T-helper 1 cell treated with Interleukin-12 subunit alpha and Interleukin-12 subunit beta and Interleukin-4 antibody, amounts not matched to agents 30 ng/mL and 1 ng/mL, for 36 hours (primary cell): ENCODE results near the gene NRCAM. TPM values are rescaled to one million over a fixed set of nuclear protein-coding genes. Genes with fewer than 3 reads are reported as not detected.
"Not testable (repeated sequence)": the region's sequence is repeated elsewhere in the genome, so short reads cannot be mapped to it uniquely, and the experiment has no call there.

ENCODE experiments used
- intact Hi-C: fragments of 100-400 bp; cut with micrococcal nuclease; formaldehyde crosslinking; loops from one replicate; pipeline ENCODE4 v1.15.1; 2024
- total RNA-seq: library from RNA; stranded (reverse); gene quantifications from 2 replicates; pipeline ENCODE4 v1.2.3, GENCODE V29; 2022

The NRCAM gene
- total RNA-seq, 1 donor from 2014 or later: 0.12 TPM

DNA sequence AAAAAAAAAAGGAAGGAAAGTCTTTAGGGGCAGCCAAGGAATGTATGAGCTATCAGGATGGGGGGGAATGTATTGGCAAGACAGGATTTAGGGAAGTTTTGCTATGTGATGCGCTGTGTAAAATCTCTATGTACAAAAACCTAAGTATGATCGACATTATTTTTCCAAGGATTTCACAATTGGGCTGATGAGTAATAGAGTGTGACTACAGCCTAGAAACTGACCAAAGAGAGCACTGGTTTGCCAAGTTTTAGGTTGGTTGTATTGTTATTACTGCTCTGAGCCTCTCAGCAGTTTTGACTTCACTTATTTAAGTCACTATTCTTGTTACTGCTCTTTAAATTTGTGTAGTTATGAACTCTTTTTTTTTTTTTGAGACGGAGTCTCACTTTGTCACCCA is 107.3 kb downstream of the NRCAM start:
- intact Hi-C loops: no loop called here

DNA sequence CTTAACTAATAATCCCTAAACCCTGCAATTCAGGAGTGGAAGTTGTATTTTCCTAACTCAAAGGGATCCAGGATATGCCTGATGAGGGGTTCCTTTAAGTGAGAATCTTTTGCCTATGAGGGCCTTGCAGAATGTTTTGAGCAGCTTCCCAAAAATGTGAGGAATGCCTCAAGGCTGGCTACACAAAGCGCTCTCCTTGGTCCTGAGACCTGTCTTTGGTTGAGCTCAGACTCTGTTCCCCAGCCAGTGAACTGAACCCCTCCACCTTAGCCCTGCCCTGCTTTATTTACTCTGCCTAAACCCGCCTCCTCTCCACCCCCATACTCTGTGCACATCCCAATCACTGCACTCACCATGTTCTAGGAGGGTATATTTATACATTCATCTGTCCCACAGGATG is 108.6 kb downstream of the NRCAM start:
- intact Hi-C loops: no loop called here

DNA sequence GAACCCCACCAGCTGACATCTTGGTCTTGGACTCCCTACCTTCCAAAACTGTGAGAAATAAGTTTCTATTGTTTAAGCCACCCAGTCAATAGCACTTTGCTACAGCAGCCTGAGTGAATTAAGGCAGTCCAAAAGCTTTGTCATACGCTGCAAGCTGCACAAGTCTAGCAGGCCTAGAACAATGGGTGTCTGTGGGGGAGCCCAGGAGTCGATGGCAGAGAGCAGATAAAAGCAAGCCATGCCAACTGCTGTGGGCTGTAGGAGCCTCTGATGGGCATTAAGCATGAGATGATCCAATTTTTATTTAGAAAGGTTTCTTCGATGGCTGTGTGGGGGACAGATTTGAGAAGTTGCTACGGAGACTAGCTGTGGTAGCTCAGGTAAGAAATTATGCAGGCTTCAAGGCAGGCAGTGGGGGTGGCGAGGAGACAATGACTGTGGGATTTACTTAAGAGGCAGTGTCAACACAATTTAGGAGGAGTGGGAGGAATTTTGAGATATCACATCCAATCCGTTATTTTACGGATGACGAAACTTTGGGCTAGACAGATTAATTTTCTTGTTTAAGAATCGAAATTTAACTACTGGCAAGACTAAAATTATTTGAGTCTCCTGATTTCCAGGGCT is 110.4 kb downstream of the NRCAM start:
- intact Hi-C loops: no loop called here

DNA sequence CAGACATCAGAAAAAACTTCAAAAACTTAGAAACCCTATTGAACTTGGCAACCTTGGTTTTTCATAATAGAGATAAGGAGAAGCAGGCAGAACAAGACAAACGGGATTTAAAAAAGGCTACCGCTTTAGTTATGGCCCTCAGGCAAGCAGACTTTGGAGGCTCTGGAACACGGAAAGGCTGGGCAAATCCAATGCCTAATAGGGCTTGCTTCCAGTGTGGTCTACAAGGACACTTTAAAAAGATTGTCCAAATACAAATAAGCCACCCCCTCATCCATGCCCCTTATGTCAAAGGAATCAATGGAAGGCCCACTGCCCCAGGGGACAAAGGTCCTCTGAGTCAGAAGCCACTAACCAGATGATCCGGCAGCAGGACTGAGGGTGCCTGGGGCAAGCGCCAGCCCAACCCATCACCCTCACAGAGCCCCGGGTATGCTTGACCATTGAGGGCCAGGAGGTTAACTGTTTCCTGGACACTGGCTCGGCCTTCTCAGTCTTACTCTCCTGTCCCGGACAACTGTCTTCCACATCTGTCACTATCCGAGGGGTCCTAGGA is 115.3 kb downstream of the NRCAM start:
- intact Hi-C loops: no loop called here

DNA sequence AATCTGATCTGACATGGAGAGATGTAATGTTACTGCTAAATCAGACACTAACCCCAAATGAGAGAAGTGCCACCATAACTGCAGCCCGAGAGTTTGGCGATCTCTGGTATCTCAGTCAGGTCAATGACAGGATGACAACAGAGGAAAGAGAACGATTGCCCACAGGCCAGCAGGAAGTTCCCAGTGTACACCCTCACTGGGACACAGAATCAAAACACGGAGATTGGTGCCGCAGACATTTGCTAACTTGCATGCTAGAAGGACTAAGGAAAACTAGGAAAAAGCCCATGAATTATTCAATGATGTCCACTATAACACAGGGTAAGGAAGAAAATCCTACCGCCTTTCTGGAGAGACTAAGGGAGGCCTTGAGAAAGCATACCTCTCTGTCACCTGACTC is 115.8 kb downstream of the NRCAM start:
- intact Hi-C loops: not testable (repeated sequence)

DNA sequence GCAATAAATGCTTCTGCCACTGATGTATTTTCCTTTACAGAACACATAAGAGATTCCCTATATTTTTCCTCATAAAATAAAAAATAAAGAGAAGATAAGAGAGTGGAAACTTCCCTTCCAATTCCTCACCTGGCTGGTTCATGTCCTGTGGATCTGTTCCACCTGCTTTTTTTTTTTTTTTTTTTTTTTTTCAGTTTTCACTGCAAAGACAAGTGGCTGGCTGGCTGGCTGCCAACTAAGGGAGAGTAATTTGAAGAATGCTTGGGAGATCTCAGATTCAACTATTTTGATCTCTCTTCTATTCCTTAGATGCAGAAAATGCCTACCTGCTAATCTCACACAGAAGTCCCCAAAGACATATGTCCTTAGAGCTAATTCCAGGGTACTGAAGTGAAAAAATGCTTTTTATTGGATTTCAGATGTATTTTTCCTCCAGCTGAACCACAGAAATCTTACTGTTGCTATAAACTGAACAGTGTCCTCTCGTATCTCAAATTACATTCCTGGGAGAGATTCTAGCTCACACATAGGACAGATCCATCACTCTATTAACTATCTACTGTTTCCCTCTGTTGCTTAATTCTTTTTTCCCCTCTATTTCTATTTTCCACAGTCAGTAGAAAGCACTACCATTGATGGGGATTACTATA is 120.8 kb downstream of the NRCAM start:
- intact Hi-C loops: no loop called here

DNA sequence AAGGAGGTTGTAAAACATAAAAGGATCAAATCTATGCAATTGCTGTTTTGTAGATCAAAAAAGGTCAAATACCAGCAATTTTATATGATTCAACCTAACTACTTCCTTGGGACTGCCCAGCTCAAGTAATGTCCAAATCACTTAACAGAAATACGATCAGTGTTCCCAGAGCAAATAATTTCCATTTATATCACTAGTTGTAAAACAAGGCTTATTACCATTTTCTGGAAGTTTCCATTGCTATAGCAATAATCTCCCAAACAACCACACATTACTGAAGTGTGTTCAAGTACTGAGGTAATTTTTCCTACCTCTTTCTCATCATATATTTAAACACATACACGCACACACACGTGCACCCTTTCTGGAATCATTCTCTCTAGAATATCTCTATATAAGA is 123.3 kb downstream of the NRCAM start:
- intact Hi-C loops: no loop called here

DNA sequence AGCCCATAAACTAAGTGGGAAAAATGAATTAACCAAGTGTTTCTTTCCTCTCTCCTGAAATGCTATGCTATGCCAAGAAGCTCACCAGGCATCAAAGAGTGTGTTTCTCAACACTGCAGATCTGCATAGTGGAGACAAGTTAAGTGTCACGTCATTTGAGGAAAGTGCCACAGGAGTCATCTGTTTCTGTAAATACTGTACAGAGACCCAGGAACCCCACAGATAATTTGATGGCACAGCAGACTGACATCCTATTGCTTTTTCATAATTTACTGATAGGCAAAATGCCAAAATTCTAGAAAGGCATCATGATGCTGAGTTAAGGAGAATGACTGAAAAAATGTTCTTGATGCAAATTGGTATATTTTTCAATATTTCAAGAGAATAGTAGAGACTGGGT is 124.3 kb downstream of the NRCAM start:
- intact Hi-C loops: no loop called here

DNA sequence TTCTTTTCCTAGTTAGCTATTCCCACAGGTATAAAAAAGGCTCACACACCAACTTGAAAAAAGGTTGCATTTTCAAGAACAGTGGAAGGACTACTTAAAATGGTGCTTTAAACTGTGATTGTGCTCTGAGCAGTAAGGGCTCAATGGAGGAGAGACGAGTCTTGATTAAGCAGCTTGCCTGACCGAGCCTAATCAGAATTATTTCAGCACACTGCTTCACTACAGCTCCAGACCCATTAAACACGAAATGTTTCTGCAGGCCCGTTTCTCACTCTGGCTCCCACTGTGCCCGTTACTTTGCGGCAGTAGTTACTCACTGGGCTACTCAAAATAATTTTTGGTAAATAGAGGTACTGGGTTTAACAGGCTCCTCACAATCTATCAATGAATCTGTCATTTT is 126.0 kb downstream of the NRCAM start:
- intact Hi-C loops: no loop called here

DNA sequence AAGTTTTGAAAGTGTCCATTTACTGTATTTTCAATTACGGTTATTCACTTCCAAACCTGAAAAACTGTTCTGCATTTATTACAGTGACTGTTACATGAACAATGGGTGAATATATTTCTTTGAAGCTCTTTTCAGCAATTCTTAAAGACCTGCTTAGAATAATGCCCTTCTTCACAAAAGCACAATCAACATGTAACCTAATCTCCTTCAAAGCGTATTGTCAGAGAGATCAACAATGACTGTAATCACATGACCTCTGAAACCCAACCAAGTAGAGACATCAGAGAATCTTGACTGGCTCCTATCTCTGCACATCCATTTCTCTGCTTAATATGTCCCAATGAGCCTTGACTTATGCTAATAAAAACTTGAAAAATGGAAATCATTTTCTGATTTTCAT is 126.7 kb downstream of the NRCAM start:
- intact Hi-C loops: no loop called here

DNA sequence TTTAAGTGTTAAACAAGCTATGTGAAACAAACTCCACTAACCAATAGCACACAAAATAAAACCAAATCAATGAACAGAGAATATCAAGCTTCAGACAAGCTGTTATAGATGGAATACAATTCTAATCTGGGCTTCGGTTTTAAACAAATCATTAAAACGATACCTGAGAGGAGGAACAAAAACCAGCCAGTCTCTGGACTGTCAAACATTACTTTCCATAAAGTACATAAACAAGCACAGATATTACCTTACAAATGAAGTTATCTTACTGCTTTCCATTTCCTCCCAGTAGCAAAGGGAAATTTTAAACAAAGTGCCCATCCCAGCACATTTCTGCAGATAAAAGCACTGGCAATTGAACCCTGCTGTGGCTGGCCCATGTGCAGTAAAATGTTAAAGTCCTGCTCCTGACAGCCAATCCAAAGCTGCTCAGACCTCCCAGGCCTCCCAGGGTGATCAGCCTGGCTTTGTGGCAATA is 128.0 kb downstream of the NRCAM start:
- intact Hi-C loops: no loop called here

DNA sequence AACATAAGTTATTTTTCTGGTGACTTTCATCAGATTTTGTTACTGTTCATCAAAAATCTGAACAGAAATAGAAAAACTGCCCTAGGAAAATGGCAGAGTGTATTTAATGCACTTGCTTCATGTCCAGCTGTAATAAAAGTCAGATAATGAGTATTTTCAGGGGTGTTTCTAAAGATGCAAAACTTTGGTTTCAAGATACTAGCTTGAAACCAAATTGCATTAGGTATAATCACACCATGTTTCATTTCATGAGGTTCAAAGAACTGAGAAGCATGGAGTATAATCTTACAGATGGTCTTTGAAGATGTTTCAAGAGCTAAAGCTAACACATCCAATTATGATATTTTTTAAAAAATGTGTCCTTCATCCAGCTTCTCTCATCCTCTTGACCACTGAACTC is 128.9 kb downstream of the NRCAM start:
- intact Hi-C loops: no loop called here

DNA sequence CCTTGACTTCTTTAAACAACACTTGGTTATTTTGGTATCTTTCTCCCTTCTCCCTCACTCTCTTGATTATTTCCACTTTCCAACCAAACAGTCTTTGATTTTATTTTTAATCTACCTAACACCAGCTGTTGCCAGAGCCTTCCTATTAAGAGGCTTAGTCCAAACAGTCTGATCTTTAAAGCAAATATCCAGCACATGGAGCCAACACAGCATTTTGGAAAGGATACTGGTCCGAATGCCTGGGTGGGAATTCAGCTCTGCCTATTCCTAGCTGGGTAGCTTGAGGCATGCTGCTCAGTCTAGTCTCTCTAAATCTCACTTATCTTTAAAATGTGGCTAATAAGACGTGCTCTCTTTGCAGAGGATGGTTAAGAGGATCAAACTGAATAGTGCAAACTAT is 129.3 kb downstream of the NRCAM start:
- intact Hi-C loops: no loop called here

DNA sequence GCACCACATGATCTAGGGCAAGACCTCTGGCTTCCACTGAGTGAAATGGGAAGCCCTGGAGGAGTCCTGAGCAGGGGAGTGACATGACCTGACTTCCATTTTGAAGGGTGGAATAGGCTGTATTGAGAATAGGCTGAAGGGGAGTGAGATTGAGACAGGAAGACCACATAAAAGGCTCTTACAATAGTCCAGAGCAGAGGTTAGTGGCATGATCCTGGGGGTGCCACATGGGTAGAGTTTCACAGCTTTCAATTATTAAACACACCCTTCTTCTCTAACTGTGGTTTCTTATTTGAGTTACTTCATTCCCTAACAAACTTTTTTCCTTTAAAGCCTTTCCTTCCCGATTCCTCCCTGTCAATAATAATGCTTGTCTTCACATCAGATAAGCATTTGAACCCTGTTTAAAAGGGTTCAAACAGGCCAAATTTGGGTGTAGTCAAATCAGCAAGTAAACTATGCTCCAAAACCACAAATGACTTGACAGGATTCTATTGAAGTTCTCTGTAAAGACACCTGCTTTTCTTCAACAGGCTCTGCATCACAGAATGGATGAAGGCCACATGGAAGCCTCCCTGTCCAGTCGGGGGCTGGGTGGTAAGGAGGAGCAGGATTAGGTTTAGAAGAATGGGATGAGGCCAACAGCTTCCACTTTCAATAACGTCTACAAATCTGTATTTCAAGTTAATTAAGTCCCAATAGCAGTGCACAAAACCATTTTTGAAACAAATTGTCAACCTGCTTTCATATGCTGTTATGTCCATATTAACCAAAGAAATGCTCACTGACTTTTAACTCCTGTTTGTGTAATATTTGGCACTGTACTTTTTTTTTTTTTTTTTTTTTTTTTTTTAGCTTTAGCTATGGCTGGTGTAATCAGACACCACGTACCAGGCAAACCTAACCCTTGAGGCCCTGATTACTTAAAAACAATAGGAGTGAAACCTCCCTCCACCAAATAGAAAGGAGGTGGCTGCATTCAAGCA is 131.9 kb downstream of the NRCAM start:
- intact Hi-C loops: no loop called here

DNA sequence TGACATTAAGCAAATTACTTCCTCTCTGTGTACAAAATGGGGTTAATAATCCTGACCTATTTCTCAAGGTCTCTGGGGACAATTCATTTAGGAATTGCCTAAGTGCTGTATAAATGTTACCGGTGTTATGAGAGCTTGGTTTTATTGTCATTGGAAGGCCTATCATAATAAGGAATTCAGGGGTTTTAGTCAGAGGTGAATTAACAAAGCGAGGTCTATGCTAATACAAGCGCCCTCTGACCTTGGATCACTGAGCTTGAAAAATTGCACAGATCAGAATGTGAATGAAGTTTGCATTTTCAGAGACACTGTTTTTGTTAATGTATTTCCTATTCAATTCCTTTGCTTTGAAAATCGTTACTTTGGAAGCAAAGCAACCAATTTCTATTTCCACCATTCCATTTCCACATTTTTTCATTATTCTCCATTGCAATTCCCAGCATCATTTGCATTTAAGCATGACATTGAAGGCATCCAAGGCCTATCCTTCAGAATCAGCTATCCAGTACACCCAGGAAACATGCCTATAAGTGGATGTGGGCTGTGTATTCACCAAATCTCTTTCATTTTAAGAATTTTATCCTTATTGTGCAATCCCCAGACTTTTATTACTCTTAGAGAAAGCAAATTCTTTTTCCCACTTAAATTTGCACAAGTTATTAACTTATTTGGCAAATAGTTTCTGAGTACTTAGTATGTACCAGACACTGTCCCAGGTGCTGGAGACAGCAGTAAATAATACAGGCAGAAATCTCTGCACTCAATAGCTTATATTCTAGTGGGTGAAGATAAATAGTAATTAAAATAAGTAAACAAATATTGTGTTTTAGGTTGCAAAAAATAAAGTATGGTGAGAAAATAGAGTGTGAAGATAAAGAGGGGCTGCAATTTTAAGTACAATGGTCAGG is 133.1 kb downstream of the NRCAM start:
- intact Hi-C loops: no loop called here

DNA sequence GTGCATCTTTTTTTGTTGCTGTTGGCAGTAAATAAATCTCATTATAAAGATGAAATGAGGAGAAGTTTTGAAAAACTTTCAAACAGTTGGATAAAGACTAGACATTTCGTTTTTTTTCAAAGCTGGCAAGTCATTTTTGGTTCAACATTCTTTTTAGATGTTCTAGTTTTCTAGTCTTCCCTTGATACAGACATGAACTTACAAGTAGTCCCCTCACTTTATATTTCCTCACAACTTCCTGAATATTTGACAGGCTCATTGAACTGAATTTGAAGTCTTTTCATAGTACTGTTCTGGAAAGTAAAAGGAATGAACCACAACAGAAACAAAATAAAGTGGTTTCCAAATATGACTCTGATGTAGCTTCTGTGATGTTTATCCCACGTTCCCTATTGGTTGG is 134.2 kb downstream of the NRCAM start:
- intact Hi-C loops: no loop called here

DNA sequence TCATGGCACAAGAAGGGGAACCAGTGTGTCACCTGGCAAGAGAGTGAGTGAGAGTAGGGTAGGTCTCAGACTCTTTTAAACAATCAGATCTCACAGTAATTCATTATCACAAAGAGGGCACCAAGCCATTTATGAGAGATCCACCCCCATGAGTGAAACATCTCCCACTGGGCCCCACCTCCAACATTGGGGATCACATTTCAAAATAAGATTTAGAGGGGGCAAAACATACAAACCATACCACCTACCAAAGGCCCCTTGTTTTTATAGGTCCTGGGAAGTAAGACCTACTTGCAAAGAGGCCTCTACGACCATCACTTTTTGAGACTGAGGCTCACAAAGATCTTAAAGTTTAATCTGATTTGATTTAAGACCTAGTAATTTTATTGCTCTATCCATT is 134.9 kb downstream of the NRCAM start:
- intact Hi-C loops: no loop called here

DNA sequence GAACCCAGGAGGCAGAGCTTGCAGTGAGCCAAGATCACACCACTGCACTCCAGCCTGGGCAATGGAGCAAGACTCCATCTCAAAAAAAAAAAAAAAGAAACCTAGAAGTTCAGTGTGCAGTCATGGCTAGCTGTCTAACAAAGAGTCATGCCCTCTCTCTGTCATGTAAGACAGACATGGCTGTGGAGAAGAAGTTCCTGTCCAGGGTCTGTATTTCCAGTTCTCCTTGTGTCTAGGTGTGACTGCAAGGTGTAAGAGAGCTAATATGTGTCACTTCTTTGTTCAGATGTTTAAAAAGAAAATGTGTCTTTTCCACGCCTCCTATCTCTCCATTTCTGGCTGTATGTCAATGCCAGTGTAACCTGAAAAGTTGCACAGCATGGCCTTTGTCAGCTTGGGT is 139.5 kb downstream of the NRCAM start:
- intact Hi-C loops: no loop called here

DNA sequence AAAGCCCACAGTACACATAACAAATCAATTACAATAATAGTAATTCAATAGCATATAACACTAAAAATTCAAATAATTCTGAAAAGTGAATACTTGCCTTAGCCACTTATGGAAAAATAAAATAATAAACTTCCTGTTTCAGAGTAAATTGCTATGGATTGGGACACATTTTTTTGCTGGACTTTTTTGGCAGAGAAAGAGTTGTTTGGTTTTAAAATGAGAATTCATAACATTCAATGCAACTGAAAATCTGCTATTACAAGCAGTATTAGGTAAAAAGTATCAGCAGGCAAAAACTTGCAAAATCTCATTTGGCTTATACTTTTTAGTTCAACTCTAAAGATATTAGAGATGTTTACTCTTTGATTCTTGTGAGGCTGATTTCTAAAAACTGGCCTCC is 141.7 kb downstream of the NRCAM start:
- intact Hi-C loops: no loop called here

DNA sequence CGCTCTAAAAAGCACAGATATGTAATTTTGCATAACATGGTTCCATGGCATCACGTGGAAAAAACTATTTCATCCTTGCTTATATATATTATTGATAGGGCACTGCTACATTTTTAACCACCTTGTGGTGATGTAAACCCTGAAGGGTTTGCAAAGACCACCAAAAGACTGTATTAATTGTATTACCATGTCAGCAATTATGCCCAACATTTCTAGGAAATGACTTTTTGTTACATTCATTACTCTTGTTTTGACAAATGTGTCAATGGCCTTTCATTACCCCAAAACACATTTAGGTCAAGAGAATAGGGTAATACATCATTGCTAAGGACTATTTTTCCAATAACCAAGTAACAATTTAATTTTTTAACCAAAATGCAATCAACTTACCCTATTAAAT is 142.2 kb downstream of the NRCAM start:
- intact Hi-C loops: no loop called here

DNA sequence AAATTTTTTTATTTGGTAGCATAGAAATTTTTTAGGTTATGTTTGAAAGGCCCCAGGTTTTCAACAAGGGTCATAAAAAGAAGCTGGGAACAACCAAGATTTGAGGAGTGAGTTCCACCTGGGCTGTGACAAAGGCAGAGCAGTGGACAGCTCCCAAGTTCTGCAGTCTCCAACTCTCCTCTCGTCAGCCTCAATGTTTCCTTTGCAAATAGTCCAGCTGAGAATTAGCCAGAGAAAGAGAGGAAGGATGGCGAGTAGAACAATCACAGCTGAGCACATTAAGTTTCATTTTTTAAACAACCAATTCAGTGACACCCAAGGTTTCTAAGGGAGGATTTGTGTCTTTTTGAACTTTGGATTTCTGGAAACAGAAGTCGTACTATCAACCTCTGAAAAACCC is 143.2 kb downstream of the NRCAM start:
- intact Hi-C loops: no loop called here
